CD14-positive monocyte (primary cell): Measurements from ENCODE around the gene OXTR. TPM values are rescaled to one million over a fixed set of nuclear protein-coding genes. Genes with fewer than 3 reads are reported as not detected.

Experiments
- DNase-seq, 3 donors: peaks; one replicate each; pipeline ENCODE4 v3.0.0-alpha.2; 2011 to 2022
- H2AFZ ChIP-seq: 2 replicates; pipeline ENCODE4 v1.6.0; 2012; ENCODE audit warnings: mild to moderate bottlenecking, low read depth, low read length, inconsistent platforms; ENCODE audit not compliant: insufficient read depth, poor library complexity, severe bottlenecking
- H3K27ac ChIP-seq, 2 donors: 1 replicate in 1 of 2; 2 replicates in 1 of 2; pipeline ENCODE4 v1.5.1; 2012 to 2013; ENCODE audit warnings: low read length in 2 of 2, control low read depth in 1 of 2, inconsistent platforms in 1 of 2, low read depth in 1 of 2, mild to moderate bottlenecking in 1 of 2
- H3K27me3 ChIP-seq, 2 donors: one replicate each; pipeline versions ENCODE4 v1.6.0 to v1.6.1; 2011 to 2013; ENCODE audit warnings: low read length in 2 of 2; ENCODE audit not compliant: control insufficient read depth in 2 of 2, insufficient read depth in 2 of 2
- H3K36me3 ChIP-seq, 2 donors: replicated peaks in 1 of 2; 1 replicate in 1 of 2; 2 replicates in 1 of 2; pipeline versions ENCODE4 v1.5.1 to v1.6.1; 2012 to 2013; ENCODE audit warnings: low read length in 2 of 2, control low read depth in 1 of 2, inconsistent platforms in 1 of 2, mild to moderate bottlenecking in 1 of 2; ENCODE audit not compliant: insufficient read depth in 2 of 2, control insufficient read depth in 1 of 2
- H3K4me1 ChIP-seq, 2 donors: 1 replicate in 1 of 2; 2 replicates in 1 of 2; pipeline versions ENCODE4 v1.5.1 to v1.6.1; 2012 to 2013; ENCODE audit warnings: low read length in 2 of 2, control low read depth in 1 of 2, inconsistent platforms in 1 of 2, mild to moderate bottlenecking in 1 of 2, moderate library complexity in 1 of 2; ENCODE audit not compliant: insufficient read depth in 2 of 2, control insufficient read depth in 1 of 2
- H3K4me2 ChIP-seq: replicated peaks from 2 replicates; pipeline ENCODE3; 2012; ENCODE audit warnings: low read length, moderate library complexity, mild to moderate bottlenecking; ENCODE audit not compliant: poor library complexity, severe bottlenecking; ENCODE audit errors: extremely low read depth
- H3K4me3 ChIP-seq, 3 experiments: fragments of 200-600 bp in 1 of 3; sonication (generic) in 1 of 3; replicated peaks in 1 of 3; 1 replicate in 2 of 3; 2 replicates in 1 of 3; pipeline ENCODE4 v1.5.1; 2011 to 2013; ENCODE audit warnings: low read length in 3 of 3, mild to moderate bottlenecking in 3 of 3, control low read depth in 2 of 3, low read depth in 2 of 3, inconsistent platforms in 1 of 3, moderate library complexity in 1 of 3
- H3K79me2 ChIP-seq: 2 replicates; pipeline ENCODE4 v1.6.0; 2012; ENCODE audit warnings: mild to moderate bottlenecking, control low read depth, inconsistent platforms, low read length, moderate library complexity; ENCODE audit not compliant: insufficient read depth
- H3K9ac ChIP-seq: 2 replicates; pipeline ENCODE4 v1.6.0; 2017; ENCODE audit warnings: low read length, mild to moderate bottlenecking; ENCODE audit not compliant: insufficient read depth, poor library complexity, severe bottlenecking
- H3K9me3 ChIP-seq, 2 donors: replicated peaks in 1 of 2; 1 replicate in 1 of 2; 2 replicates in 1 of 2; pipeline versions ENCODE4 v1.5.1 to v1.6.1; 2012 to 2013; ENCODE audit warnings: low read length in 2 of 2, control low read depth in 1 of 2; ENCODE audit not compliant: control insufficient read depth in 1 of 2, insufficient read depth in 1 of 2
- H4K20me1 ChIP-seq: 2 replicates; pipeline ENCODE4 v1.6.0; 2012; ENCODE audit warnings: mild to moderate bottlenecking, low read length, control low read depth, moderate library complexity; ENCODE audit not compliant: insufficient read depth
- H3K27ac Mint-ChIP-seq, 7 donors: one replicate each; pipeline ENCODE4 v1.8.0; 2020; ENCODE audit warnings: mild to moderate bottlenecking in 7 of 7, mixed read lengths in 7 of 7, moderate library complexity in 6 of 7, inconsistent platforms in 2 of 7
- H3K27me3 Mint-ChIP-seq, 3 donors: one replicate each; pipeline ENCODE4 v1.8.0; 2021 to 2022; ENCODE audit warnings: low read depth in 3 of 3, mild to moderate bottlenecking in 3 of 3, mixed read lengths in 3 of 3, moderate library complexity in 3 of 3, inconsistent platforms in 1 of 3
- H3K36me3 Mint-ChIP-seq, 2 donors: one replicate each; pipeline ENCODE4 v1.8.0; 2020; ENCODE audit warnings: mixed read lengths in 2 of 2, inconsistent platforms in 1 of 2, mild to moderate bottlenecking in 1 of 2
- H3K4me1 Mint-ChIP-seq: one replicate; pipeline ENCODE4 v1.8.0; 2020; ENCODE audit warnings: mild to moderate bottlenecking, mixed read lengths
- H3K4me3 Mint-ChIP-seq, 2 donors: one replicate each; pipeline ENCODE4 v1.8.0; 2020; ENCODE audit warnings: mild to moderate bottlenecking in 2 of 2, mixed read lengths in 2 of 2, moderate library complexity in 1 of 2
- H3K9me3 Mint-ChIP-seq, 7 donors: one replicate each; pipeline ENCODE4 v1.8.0; 2020 to 2022; ENCODE audit warnings: mixed read lengths in 7 of 7, mild to moderate bottlenecking in 6 of 7, moderate library complexity in 6 of 7, inconsistent platforms in 2 of 7
- WGBS: methylation state at CpG from one replicate; pipeline ENCODE4 v1.1.5; 2013; ENCODE audit warnings: missing lambda C conversion rate; ENCODE audit not compliant: insufficient coverage; 5-methylcytosine and 5-hydroxymethylcytosine counted together
- intact Hi-C, 2 donors: fragments of 100-400 bp; cut with micrococcal nuclease; formaldehyde crosslinking; loops; one replicate each; pipeline versions ENCODE4 v1.15.0 to v1.15.1; 2023
- polyA plus RNA-seq, 3 donors: library from polyadenylated mRNA; depleted of rRNA in 1 of 3; unstranded in 2 of 3; stranded (reverse) in 1 of 3; fragments of 300-500 nt in 2 of 3; fragments of >200 nt in 1 of 3; fragmentation: Illumina TruSeq in 2 of 3; gene quantifications; 1 replicate in 2 of 3; 2 replicates in 1 of 3; pipeline ENCODE4 v1.2.3, GENCODE V29; 2012 to 2021
- TF ChIP-seq, protein P1 (sequence below): fragments of 200-600 bp; IDR thresholded peaks from one replicate; pipeline ENCODE4 v1.8.0; 2022; ENCODE audit warnings: antibody characterized with exemption, mild to moderate bottlenecking

Gene OXTR
- polyA plus RNA-seq, 3 donors = 0.03 to 0.07 TPM; not detected in 1

DNA sequence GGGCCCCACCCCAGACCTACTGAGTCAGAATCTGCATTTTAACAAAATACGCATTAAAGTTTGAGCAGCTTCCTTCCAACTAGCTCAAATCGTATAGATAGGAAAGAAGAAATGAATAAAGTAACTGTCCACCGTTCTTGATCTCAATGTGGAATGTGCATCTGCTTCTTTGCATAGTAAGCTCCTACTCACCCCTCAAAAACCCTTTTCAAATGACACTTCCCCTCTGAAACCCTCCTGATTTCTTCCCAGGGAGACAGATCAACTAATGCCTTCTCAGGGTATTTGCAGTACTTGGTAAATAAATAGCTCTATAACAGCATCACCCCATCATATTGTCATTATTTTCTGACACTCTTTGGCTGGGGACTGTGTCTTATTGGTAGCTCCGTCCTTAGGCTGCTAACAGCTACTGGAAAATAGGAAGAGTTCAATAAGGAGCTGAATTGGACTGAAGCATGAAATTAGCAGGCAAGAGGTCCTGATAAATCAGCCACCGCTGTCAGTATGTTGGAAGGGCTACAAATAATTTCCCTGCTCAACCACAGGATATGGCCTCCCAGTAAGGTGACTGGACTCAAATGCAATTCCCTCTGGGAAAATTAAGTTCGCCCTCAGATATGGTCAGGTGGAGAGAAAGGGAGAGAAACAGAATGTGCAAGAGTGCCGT lies 10.2 kb downstream of the OXTR start:
- H3K27ac Mint-ChIP-seq = no peak overlapping the region
- no peaks in the 10 kb centered on the region for H3K9me3 Mint-ChIP-seq
- H3K27me3 Mint-ChIP-seq = peaks cover 0 to 7% (median 3%) of the 10 kb centered on the region in 3 donors
- H3K4me2 ChIP-seq = no peak overlapping the region
- H3K4me1 Mint-ChIP-seq = no peaks in the 10 kb centered on the region
- intact Hi-C loops = no loop called here
- H3K36me3 ChIP-seq = no peaks in the 10 kb centered on the region
- WGBS = 83% methylated on average over 1 of the region's 7 CpGs
- no peak overlapping the region for H2AFZ ChIP-seq
- no peak for DNase-seq
- no peaks in the 10 kb centered on the region for H3K4me1 ChIP-seq
- H3K27me3 ChIP-seq = no peaks in the 10 kb centered on the region
- TF ChIP-seq, protein P1, sequence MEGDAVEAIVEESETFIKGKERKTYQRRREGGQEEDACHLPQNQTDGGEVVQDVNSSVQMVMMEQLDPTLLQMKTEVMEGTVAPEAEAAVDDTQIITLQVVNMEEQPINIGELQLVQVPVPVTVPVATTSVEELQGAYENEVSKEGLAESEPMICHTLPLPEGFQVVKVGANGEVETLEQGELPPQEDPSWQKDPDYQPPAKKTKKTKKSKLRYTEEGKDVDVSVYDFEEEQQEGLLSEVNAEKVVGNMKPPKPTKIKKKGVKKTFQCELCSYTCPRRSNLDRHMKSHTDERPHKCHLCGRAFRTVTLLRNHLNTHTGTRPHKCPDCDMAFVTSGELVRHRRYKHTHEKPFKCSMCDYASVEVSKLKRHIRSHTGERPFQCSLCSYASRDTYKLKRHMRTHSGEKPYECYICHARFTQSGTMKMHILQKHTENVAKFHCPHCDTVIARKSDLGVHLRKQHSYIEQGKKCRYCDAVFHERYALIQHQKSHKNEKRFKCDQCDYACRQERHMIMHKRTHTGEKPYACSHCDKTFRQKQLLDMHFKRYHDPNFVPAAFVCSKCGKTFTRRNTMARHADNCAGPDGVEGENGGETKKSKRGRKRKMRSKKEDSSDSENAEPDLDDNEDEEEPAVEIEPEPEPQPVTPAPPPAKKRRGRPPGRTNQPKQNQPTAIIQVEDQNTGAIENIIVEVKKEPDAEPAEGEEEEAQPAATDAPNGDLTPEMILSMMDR = no peak
- no peak overlapping the region for H3K27ac ChIP-seq
- no peaks in the 10 kb centered on the region for H3K9me3 ChIP-seq
- H3K36me3 Mint-ChIP-seq = no peaks in the 10 kb centered on the region
- no peak overlapping the region for H3K4me3 Mint-ChIP-seq
- no peak overlapping the region for H3K4me3 ChIP-seq
- H4K20me1 ChIP-seq = no peaks in the 10 kb centered on the region
- no peaks in the 10 kb centered on the region for H3K79me2 ChIP-seq
- H3K9ac ChIP-seq = no peak overlapping the region

DNA sequence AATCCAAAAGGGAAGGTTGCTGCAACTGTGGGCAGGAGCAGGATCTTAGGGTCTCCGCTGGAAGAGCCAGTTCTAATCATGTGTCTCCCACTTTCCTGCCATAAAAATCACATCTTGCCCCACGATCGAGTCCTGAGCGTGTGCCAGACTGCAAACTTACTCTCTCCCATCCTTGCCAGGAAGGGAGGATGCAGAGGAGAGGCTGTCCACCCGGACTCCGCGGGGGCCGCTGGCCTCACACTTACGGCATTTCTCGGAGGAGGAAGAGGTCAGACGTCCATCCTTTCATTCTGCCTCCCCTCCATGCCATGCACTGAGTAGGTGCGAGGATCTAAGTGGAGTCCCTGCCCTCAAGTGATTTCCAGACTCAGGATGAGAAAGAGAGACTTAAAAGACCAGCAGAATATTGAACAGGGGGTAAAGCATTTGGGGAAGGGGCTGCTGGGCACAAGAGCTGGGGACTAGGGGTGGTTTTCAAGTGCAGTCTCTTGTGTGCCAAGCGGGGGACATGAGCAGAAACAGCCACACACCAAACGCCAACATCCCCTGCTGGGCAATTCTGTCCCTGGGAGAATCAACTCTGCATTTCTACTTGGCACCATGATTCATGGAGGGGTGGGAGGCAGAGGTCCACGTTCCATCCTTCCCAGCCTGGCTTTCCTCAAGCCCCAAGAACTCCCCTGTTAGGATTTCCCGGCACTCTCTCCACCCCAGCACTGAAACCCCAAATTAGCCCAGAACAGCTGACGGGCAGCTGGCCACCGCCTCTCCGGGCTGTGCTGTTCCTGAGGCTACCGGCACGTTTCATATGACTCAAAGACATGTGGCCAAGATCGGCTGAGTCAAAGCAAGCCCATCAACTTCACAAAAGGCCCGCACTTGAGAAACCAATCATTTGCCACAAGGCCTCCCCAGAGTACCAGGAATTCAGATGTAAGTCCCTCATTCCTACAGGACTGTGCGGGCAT lies 11.6 kb downstream of the OXTR start:
- intact Hi-C loops = no loop called here
- peak overlapping the region in 1 of 7 donors; percentile 4 for H3K27ac Mint-ChIP-seq
- Histone ChIP-seq H3K79me2 (no peaks in the 10 kb centered on the region), H4K20me1 (no peaks in the 10 kb centered on the region), H2AFZ (no peak overlapping the region), H3K4me1 (no peaks in the 10 kb centered on the region), H3K9me3 (no peaks in the 10 kb centered on the region), H3K27me3 (no peaks in the 10 kb centered on the region), H3K36me3 (no peaks in the 10 kb centered on the region), H3K27ac (no peak overlapping the region), H3K4me2 (no peak overlapping the region), H3K9ac (no peak overlapping the region), H3K4me3 (no peak overlapping the region)
- H3K9me3 Mint-ChIP-seq = no peaks in the 10 kb centered on the region
- no peaks in the 10 kb centered on the region for H3K4me1 Mint-ChIP-seq
- no peak overlapping the region for H3K4me3 Mint-ChIP-seq
- WGBS = 93% methylated on average over 12 of the region's 24 CpGs
- H3K27me3 Mint-ChIP-seq = peaks cover 2 to 5% (median 3%) of the 10 kb centered on the region in 3 donors
- TF ChIP-seq, protein P1 = no peak
- DNase-seq = no peak
- H3K36me3 Mint-ChIP-seq = no peaks in the 10 kb centered on the region
